ENCODE measurements around the gene LGI4. TPM values are rescaled to one million over a fixed set of nuclear protein-coding genes. Genes with fewer than 3 reads are reported as not detected.

LGI4 gene
- polyA plus RNA-seq, 3 donors, result 2.0 to 2.5 (median 2.4) TPM

GRCh38 chr19:35081201-35081600, 53.7 kb downstream of the LGI4 start:
- DNase-seq (ENCODE audit: extremely low read depth in 1 of 11, low read depth in 9 of 11, low spot score in 4 of 11), result no peak

DNA sequence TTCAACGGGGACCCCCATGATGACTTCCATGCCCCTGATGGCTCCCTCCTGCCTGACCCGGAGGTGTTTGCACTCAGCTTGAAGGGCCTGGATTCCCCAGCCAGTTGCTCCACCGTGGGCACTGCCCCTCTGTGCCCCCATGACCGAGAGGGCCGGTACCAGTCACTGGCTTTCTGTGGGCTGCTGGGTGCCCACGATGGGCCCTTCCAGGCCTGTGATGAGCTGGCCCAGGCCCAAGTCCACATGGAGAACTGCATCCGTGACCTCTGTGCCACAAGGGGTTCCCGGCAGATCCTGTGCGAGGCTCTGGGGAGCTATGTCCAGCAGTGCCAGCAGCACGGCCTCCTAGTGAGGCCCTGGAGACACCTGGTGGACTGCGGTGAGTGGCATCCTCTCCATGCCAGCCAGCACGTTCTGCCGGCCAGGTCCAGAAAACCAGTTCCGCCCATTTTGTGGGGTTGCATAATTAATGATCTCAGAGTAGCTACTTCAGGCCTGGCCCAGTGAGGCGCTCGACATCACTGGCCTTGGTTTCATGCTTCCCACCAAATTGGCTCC, 54.2 kb downstream of the LGI4 start:
- DNase-seq (ENCODE audit: extremely low read depth in 1 of 11, low read depth in 9 of 11, low spot score in 4 of 11), result no peak

DNA sequence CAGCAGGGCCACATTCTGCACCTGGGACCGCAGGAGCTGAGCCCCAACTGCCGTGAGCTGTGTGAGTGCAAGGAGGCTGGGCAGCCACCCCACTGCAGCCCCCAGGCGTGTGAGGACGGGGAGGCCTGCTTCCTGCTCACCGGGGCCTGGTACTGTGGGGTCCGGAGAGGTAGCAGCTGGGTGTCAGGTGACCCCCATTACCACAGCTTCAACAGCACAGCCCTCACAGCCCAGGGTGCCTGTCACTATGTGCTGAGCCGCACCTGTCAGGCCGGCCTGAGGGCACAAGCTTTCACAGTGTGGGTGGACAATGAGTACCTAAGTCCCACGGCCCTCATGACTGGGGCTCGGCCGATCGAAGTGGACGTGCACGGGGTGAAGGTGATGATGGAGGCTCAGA, 55.0 kb downstream of the LGI4 start:
- DNase-seq (ENCODE audit: extremely low read depth in 1 of 11, low read depth in 9 of 11, low spot score in 4 of 11), result no peak

DNA sequence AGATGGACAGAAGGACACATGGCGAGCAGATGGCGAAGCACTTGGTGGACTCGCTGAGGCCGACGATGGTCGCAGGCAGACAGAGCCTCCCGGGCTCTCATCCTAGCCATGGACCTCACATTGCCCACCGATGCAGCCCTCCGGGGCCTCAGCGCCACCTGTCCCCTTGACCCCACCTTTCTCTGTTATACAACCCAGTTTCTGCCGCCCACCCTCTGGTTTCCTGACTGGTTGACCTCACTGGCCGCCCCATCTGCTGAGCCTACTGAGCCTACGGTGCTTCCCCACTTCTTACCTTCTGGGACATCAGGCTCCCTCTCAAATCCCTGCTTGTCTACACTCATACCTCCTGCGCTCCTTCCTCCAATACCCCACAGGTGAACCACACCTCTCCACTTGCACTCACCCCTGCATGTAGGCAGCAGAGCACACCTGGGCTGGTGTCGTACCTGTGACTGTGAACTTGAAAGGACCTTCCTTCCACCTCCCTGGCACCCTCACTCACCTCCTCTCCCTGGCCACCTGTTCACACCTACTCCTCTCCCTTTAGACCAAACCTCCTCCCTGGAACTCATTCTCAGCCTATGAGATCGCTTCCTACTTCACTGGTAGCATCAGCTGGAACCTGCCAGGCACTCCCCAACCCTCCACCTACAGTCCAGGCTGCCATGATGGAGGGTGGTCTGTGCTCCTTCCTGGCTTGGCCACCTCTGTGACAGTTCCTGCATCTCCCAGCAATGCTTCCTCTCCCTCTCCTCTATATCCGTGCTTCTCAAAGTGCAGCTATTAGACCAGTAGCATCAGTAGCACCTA, 57.2 kb downstream of the LGI4 start:
- DNase-seq (ENCODE audit: extremely low read depth in 1 of 11, low read depth in 9 of 11, low spot score in 4 of 11), result no peak

DNA sequence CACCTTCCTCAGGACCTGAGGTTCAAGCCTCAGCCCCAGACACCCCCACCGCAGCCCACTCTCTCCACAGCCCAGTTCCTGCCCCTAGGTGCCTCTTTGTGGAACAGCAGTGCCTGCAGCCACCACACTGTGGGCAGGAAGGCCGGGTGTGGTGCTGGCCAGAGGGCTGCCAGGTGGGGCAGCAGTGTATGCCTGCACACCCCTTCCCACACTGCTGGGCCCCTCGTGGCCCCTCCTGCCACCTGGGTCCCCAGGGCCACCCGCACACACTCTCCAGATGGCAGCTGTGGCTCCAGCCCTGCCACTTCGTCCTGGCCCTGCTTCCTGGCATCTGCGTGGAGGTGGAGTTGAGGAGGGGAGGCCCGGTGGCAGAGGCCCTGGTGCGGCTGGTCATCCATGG, 58.2 kb downstream of the LGI4 start:
- no peak for DNase-seq (ENCODE audit: extremely low read depth in 1 of 11, low read depth in 9 of 11, low spot score in 4 of 11)

DNA sequence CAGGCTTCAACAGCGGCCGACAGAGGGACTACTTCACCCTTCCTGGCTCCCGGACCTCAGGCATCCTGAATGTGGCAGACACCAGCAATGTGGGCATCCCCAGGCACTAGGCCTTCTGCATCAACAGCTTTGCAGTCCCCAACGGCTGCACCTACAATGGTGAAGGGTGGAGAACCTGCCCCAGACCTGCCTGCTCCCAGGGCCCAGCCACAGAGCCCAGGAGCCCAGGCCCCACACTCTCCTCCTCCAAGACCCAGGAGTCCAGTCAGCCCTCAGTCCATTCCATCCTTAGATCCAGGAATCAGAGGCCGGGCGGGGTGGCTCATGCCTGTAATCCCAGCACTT, 58.9 kb downstream of the LGI4 start:
- no peak for DNase-seq (ENCODE audit: extremely low read depth in 1 of 11, low read depth in 9 of 11, low spot score in 4 of 11)

GRCh38 chr19:35075202-35076025, 59.4 kb downstream of the LGI4 start:
- DNase-seq (ENCODE audit: extremely low read depth in 1 of 11, low read depth in 9 of 11, low spot score in 4 of 11), result no peak

Other genes starting within 250 kb of the LGI4 start
- gene ZNF30, start 208.2 kb downstream of the LGI4 start, polyA plus RNA-seq (ENCODE audit: insufficient read length in 3 of 3), result 1 to 10 TPM; 6.4 to 7.0 (median 6.7) TPM
- gene ZNF792, start 170.8 kb downstream of the LGI4 start, polyA plus RNA-seq (ENCODE audit: insufficient read length in 3 of 3), result 1 to 10 TPM; 5.3 to 7.2 (median 5.6) TPM
- gene GRAMD1A, start 134.7 kb downstream of the LGI4 start, polyA plus RNA-seq (ENCODE audit: insufficient read length in 3 of 3), result 10 to 100 TPM; 48.1 to 77.3 (median 59.5) TPM
- 1 to 10 TPM in 2 of 3 donors, under 1 TPM in 1; 0.88 to 2.0 (median 1.3) TPM for gene SCN1B, start 104.6 kb downstream of the LGI4 start, polyA plus RNA-seq (ENCODE audit: insufficient read length in 3 of 3)
- gene HPN, start 93.3 kb downstream of the LGI4 start, polyA plus RNA-seq (ENCODE audit: insufficient read length in 3 of 3), result 100 to 1,000 TPM in 2 of 3 donors, 10 to 100 TPM in 1; 88.8 to 142 (median 117) TPM
- gene FXYD3, start 19.2 kb downstream of the LGI4 start, polyA plus RNA-seq (ENCODE audit: insufficient read length in 3 of 3), result 10 to 100 TPM; 11.7 to 16.6 (median 12.0) TPM
- gene FXYD1, start 3.8 kb upstream of the LGI4 start, polyA plus RNA-seq (ENCODE audit: insufficient read length in 3 of 3), result 10 to 100 TPM; 22.3 to 27.3 (median 25.7) TPM
- gene FXYD7, start 8.2 kb upstream of the LGI4 start, polyA plus RNA-seq (ENCODE audit: insufficient read length in 3 of 3), result under 1 TPM; 0.53 to 0.93 (median 0.86) TPM
- gene FXYD5, start 19.7 kb upstream of the LGI4 start, polyA plus RNA-seq (ENCODE audit: insufficient read length in 3 of 3), result 10 to 100 TPM; 19.4 to 29.2 (median 22.0) TPM
- gene FAM187B, start 93.7 kb upstream of the LGI4 start, polyA plus RNA-seq (ENCODE audit: insufficient read length in 3 of 3), result not detected
- 10 to 100 TPM; 46.4 to 62.4 (median 60.5) TPM for gene LSR, start 113.9 kb upstream of the LGI4 start, polyA plus RNA-seq (ENCODE audit: insufficient read length in 3 of 3)
- 100 to 1,000 TPM; 158 to 185 (median 181) TPM for gene USF2, start 133.9 kb upstream of the LGI4 start, polyA plus RNA-seq (ENCODE audit: insufficient read length in 3 of 3)
- gene HAMP, start 147.5 kb upstream of the LGI4 start, polyA plus RNA-seq (ENCODE audit: insufficient read length in 3 of 3), result under 1 TPM; 0.27 to 0.44 (median 0.29) TPM
- 1 to 10 TPM; 2.4 to 5.2 (median 4.8) TPM for gene MAG, start 157.1 kb upstream of the LGI4 start, polyA plus RNA-seq (ENCODE audit: insufficient read length in 3 of 3)
- 10 to 100 TPM; 10.7 to 16.5 (median 12.5) TPM for gene CD22, start 194.1 kb upstream of the LGI4 start, polyA plus RNA-seq (ENCODE audit: insufficient read length in 3 of 3)
- under 1 TPM; 0.25 to 0.53 (median 0.52) TPM for gene FFAR1, start 212.8 kb upstream of the LGI4 start, polyA plus RNA-seq (ENCODE audit: insufficient read length in 3 of 3)
- under 1 TPM; 0.11 to 0.20 (median 0.17) TPM for gene FFAR3, start 223.4 kb upstream of the LGI4 start, polyA plus RNA-seq (ENCODE audit: insufficient read length in 3 of 3)
- not detected for gene GPR42, start 236.0 kb upstream of the LGI4 start, polyA plus RNA-seq (ENCODE audit: insufficient read length in 3 of 3)